Endothelial cell of umbilical vein (primary cell): ENCODE results near the gene CUTA.

Source experiments
- CTCF ChIP-seq, 2 donors: IDR thresholded peaks; 1 replicate in 1 of 2; 2 replicates in 1 of 2; pipeline ENCODE4 v1.5.1; 2011; ENCODE audit warnings: low read length in 2 of 2, mild to moderate bottlenecking in 2 of 2, moderate library complexity in 2 of 2, control low read depth in 1 of 2, inconsistent platforms in 1 of 2, low read depth in 1 of 2; ENCODE audit not compliant: insufficient read depth in 1 of 2; ENCODE audit errors: extremely low read depth in 1 of 2
- POLR2A ChIP-seq: IDR thresholded peaks from 2 replicates; pipeline ENCODE4 v1.6.1; 2012; ENCODE audit warnings: low read depth, mild to moderate bottlenecking, control low read depth, low read length
- POLR2AphosphoS5 ChIP-seq: IDR thresholded peaks from 2 replicates; pipeline ENCODE4 v1.6.1; 2012; ENCODE audit warnings: low read depth, mild to moderate bottlenecking, control low read depth, low read length, moderate library complexity; ENCODE audit not compliant: insufficient read depth

GRCh38 chr6:33439956-33440648 lies 22.2 kb upstream of the CUTA start:
- no peak for TF ChIP-seq CTCF (IDR thresholded peaks at IDR 0.05; ENCODE audit: extremely low read depth in 1 of 2, insufficient read depth in 1 of 2, low read depth in 1 of 2, low read length in 2 of 2)
- TF ChIP-seq POLR2AphosphoS5, result no peak
- TF ChIP-seq POLR2A, result no peak
